Psoas muscle (tissue), 8 donors: ENCODE measurements around the gene OR56A5. TPM values are rescaled to one million over a fixed set of nuclear protein-coding genes. Genes with fewer than 3 reads are reported as not detected.

ENCODE experiments used
- ATAC-seq, 4 donors: fragments of 200-7000 bp; cut with Tn5 transposase; one replicate each; pipeline ENCODE4 v1.9.1; 2020; ENCODE audit warnings: moderate library complexity in 3 of 4, mild to moderate bottlenecking in 2 of 4
- DNase-seq, 2 donors: peaks; one replicate each; pipeline ENCODE4 v3.0.0-alpha.2; 2020
- H3K27ac ChIP-seq: fragments of 200-600 bp; one replicate; pipeline ENCODE4 v1.8.0; 2022
- H3K27me3 ChIP-seq, 3 donors: fragments of 200-600 bp in 1 of 3; one replicate each; pipeline versions ENCODE4 v1.6.1 to v1.8.0; 2013 to 2022; ENCODE audit warnings: low read length in 2 of 3, mild to moderate bottlenecking in 2 of 3, moderate library complexity in 1 of 3; ENCODE audit not compliant: insufficient read depth in 3 of 3
- H3K36me3 ChIP-seq, 2 donors: fragments of 200-600 bp in 1 of 2; one replicate each; pipeline versions ENCODE4 v1.6.1 to v1.8.0; 2013 to 2022; ENCODE audit warnings: low read depth in 1 of 2, mild to moderate bottlenecking in 1 of 2, moderate library complexity in 1 of 2; ENCODE audit not compliant: insufficient read depth in 1 of 2
- H3K4me1 ChIP-seq: fragments of 200-600 bp; one replicate; pipeline ENCODE4 v1.8.0; 2022
- H3K4me3 ChIP-seq: fragments of 200-600 bp; one replicate; pipeline ENCODE4 v1.8.0; 2022; ENCODE audit warnings: mild to moderate bottlenecking
- H3K9me3 ChIP-seq: fragments of 200-600 bp; one replicate; pipeline ENCODE4 v1.8.0; 2022
- CTCF ChIP-seq: fragments of 200-600 bp; IDR thresholded peaks from one replicate; pipeline ENCODE4 v1.8.0; 2022; ENCODE audit warnings: antibody characterized with exemption
- WGBS, 3 donors: extraction: QIAGEN DNeasy Blood & Tissue Kit; methylation state at CpG; one replicate each; pipeline versions ENCODE4 v1.1.6 to v1.1.7; 2013; 5-methylcytosine and 5-hydroxymethylcytosine counted together
- intact Hi-C, 2 donors: fragments of 100-400 bp; cut with DNase I; formaldehyde crosslinking; loops; one replicate each; pipeline versions ENCODE4 v1.11.0 to v1.14.2; 2022
- long read RNA-seq, 2 donors: library from polyadenylated mRNA; unstranded; transcript quantifications; one replicate each; pipeline ENCODE4 v2.0.0, GENCODE V29; 2021
- polyA plus RNA-seq, 3 donors: library from polyadenylated mRNA; stranded (reverse); fragments of 200-250 nt; gene quantifications; one replicate each; pipeline ENCODE4 v1.2.3, GENCODE V29; 2013
- total RNA-seq, 4 donors: library from RNA; stranded (reverse); fragmentation: NEBNext Ultra II Directional in 2 of 4; extraction: Animal tissue kit (Norgen Biotek cat#: 25700) in 2 of 4; gene quantifications; one replicate each; pipeline versions ENCODE4 v1.2.1 to v1.2.4, GENCODE V29; 2021 to 2023
- donor health status: healthy with polysubstance abuse.
- donor health status: DM: no; HTN: no; CAD: no; lungs with moderate emphysema.
- donor health status: Bipolar disorder and iron deficiency.
- donor health status: healthy.
- donor health status: DM: yes; HTN: yes; CAD: no.
- donor health status: DM: no; HTN: no; CAD: no.
- donor health status: DM: no; HTN: no; CAD: no.
- donor health status: DM: yes; HTN: yes; CAD: no.

OR56A5 gene
- total RNA-seq (not detected), polyA plus RNA-seq (not detected)
- long read RNA-seq, donor 1, result 0 reads
- long read RNA-seq, donor 2, result 0 reads

GRCh38 chr11:5968394-5968793 lies at the start of gene OR56A5:
OR56A5 (minus strand) TSS chr11:5968494; CDS start chr11:5968494, 0 bp downstream.
- H3K27me3 ChIP-seq, result no peaks in the 10 kb centered on the region
- TF ChIP-seq CTCF, result no peak
- DNase-seq (no peak), ATAC-seq (no peak)
- peaks cover under 1% of the 10 kb centered on the region for H3K9me3 ChIP-seq
- H3K4me1 ChIP-seq, result no peaks in the 10 kb centered on the region
- intact Hi-C loops, result no loop called here
- H3K36me3 ChIP-seq, result no peaks in the 10 kb centered on the region
- H3K4me3 ChIP-seq, result no peak within 1 kb of the TSS
- H3K27ac ChIP-seq, result no peak within 1 kb of the TSS

- no peaks in the 10 kb centered on the region for H3K4me1 ChIP-seq
- H3K27me3 ChIP-seq, result no peaks in the 10 kb centered on the region
- no peak for ATAC-seq
- no peak overlapping the region for H3K4me3 ChIP-seq
- intact Hi-C loops, result no loop called here
- TF ChIP-seq CTCF, result no peak
- DNase-seq, result no peak
- no peaks in the 10 kb centered on the region for H3K36me3 ChIP-seq
- no peak overlapping the region for H3K27ac ChIP-seq
- WGBS, 3 donors, result 68 to 92% (median 81%) methylated on average over 3 of the region's 3 CpGs
- H3K9me3 ChIP-seq, result peaks cover 8% of the 10 kb centered on the region
Measured at GRCh38 chr11:6013042-6013441, 44.7 kb upstream of the OR56A5 start.

GRCh38 chr11:6012035-6012668 lies 43.9 kb upstream of the OR56A5 start:
- no peaks in the 10 kb centered on the region for H3K36me3 ChIP-seq
- no peak for TF ChIP-seq CTCF
- intact Hi-C loops, result no loop called here
- H3K27ac ChIP-seq, result no peak overlapping the region
- DNase-seq, result no peak
- H3K4me3 ChIP-seq, result no peak overlapping the region
- no peaks in the 10 kb centered on the region for H3K27me3 ChIP-seq
- WGBS, 3 donors, result 70 to 78% (median 73%) methylated on average over 4 of the region's 4 CpGs
- H3K9me3 ChIP-seq, result peaks cover 4% of the 10 kb centered on the region
- no peaks in the 10 kb centered on the region for H3K4me1 ChIP-seq
- no peak for ATAC-seq

- Histone ChIP-seq H3K4me1 (no peaks in the 10 kb centered on the region), H3K9me3 (no peaks in the 10 kb centered on the region), H3K27ac (no peak within 1 kb of the TSS), H3K4me3 (no peak within 1 kb of the TSS), H3K27me3 (no peaks in the 10 kb centered on the region), H3K36me3 (no peaks in the 10 kb centered on the region)
- DNase-seq, result no peak
- TF ChIP-seq CTCF, result no peak
- no peak for ATAC-seq
- intact Hi-C loops, result no loop called here
Measured at GRCh38 chr11:6006846-6007245, 38.6 kb upstream of the OR56A5 start, which contains the start of gene OR56A4. OR56A4 (minus strand) TSS chr11:6006946; CDS start chr11:6002992, 3,954 bp downstream.

- Histone ChIP-seq H3K4me1 (no peaks in the 10 kb centered on the region), H3K36me3 (no peaks in the 10 kb centered on the region), H3K9me3 (no peaks in the 10 kb centered on the region), H3K4me3 (no peak overlapping the region), H3K27ac (no peak overlapping the region), H3K27me3 (no peaks in the 10 kb centered on the region)
- ATAC-seq, result no peak
- DNase-seq, result no peak
- TF ChIP-seq CTCF, result no peak
- intact Hi-C loops, result no loop called here
Measured at GRCh38 chr11:6006395-6006794, 38.1 kb upstream of the OR56A5 start.
